GM19240 (cell line): ENCODE data around the gene CPED1.
"Not testable (repeated sequence)": the region's sequence is repeated elsewhere in the genome, so short reads cannot be mapped to it uniquely, and the experiment has no call there.

Experiments used
- DNase-seq: peaks from one replicate; pipeline ENCODE4 v3.0.0; 2011; ENCODE audit warnings: low spot score; ENCODE audit not compliant: insufficient read length

The CPED1 gene

GRCh38 chr7:121017586-121017985, 29.1 kb downstream of the CPED1 start:
- DNase-seq: no peak

- DNase-seq: no peak
Observed at GRCh38 chr7:121019018-121019417, 30.5 kb downstream of the CPED1 start.

- no peak for DNase-seq
Observed at GRCh38 chr7:121020249-121020988, 31.9 kb downstream of the CPED1 start.

GRCh38 chr7:121020989-121021969, 32.8 kb downstream of the CPED1 start:
- no peak for DNase-seq

- no peak for DNase-seq
Observed at GRCh38 chr7:121023194-121023593, 34.7 kb downstream of the CPED1 start.

- no peak for DNase-seq
Observed at GRCh38 chr7:121023683-121024511, 35.4 kb downstream of the CPED1 start.

GRCh38 chr7:121024611-121025010, 36.1 kb downstream of the CPED1 start:
- DNase-seq: no peak

GRCh38 chr7:121026159-121026558, 37.6 kb downstream of the CPED1 start:
- no peak for DNase-seq

GRCh38 chr7:121026577-121027111, 38.1 kb downstream of the CPED1 start:
- DNase-seq: no peak

GRCh38 chr7:121027761-121028669, 39.5 kb downstream of the CPED1 start:
- DNase-seq: no peak

- DNase-seq: no peak
Observed at GRCh38 chr7:121029302-121029701, 40.8 kb downstream of the CPED1 start.

- no peak for DNase-seq
Observed at GRCh38 chr7:121030308-121030707, 41.8 kb downstream of the CPED1 start.

- DNase-seq: no peak
Observed at GRCh38 chr7:121032645-121033460, 44.3 kb downstream of the CPED1 start.

GRCh38 chr7:121034929-121035328, 46.4 kb downstream of the CPED1 start:
- DNase-seq: no peak

GRCh38 chr7:121036776-121037175, 48.3 kb downstream of the CPED1 start:
- DNase-seq: not testable (repeated sequence)

GRCh38 chr7:121037329-121037728, 48.8 kb downstream of the CPED1 start:
- not testable (repeated sequence) for DNase-seq

- no peak for DNase-seq
Observed at GRCh38 chr7:121037957-121038716, 49.6 kb downstream of the CPED1 start.

GRCh38 chr7:121038717-121039509, 50.4 kb downstream of the CPED1 start:
- no peak for DNase-seq
